WTC11 (cell line): ENCODE data around the gene LTBP3.

ENCODE experiments used
- ATF3 ChIP-seq: sonication (generic); formaldehyde crosslinking; conservative IDR thresholded peaks from 2 replicates; pipeline ENCODE4 v1.8.1; 2022; ENCODE audit warnings: mild to moderate bottlenecking, missing genetic modification reagents
- FOXJ3 ChIP-seq: sonication (generic); formaldehyde crosslinking; IDR thresholded peaks from 2 replicates; pipeline ENCODE4 v1.9.0; 2021; ENCODE audit warnings: missing genetic modification reagents, mild to moderate bottlenecking, borderline replicate concordance
- IRF1 ChIP-seq: sonication (generic); formaldehyde crosslinking; IDR thresholded peaks from 2 replicates; pipeline ENCODE4 v1.8.0; 2023; ENCODE audit warnings: missing genetic modification reagents
- MAX ChIP-seq: sonication (generic); formaldehyde crosslinking; IDR thresholded peaks from 2 replicates; pipeline ENCODE4 v1.8.0; 2022; ENCODE audit warnings: mild to moderate bottlenecking, missing genetic modification reagents
- NR1H2 ChIP-seq: sonication (generic); formaldehyde crosslinking; IDR thresholded peaks from 2 replicates; pipeline ENCODE4 v1.9.0; 2021; ENCODE audit warnings: mild to moderate bottlenecking, moderate library complexity, missing genetic modification reagents
- RELA ChIP-seq: sonication (generic); formaldehyde crosslinking; IDR thresholded peaks from 2 replicates; pipeline ENCODE4 v1.8.1; 2022; ENCODE audit warnings: missing genetic modification reagents, mild to moderate bottlenecking, borderline replicate concordance
- SMAD4 ChIP-seq: sonication (generic); formaldehyde crosslinking; IDR thresholded peaks from 2 replicates; pipeline ENCODE4 v1.8.0; 2022; ENCODE audit warnings: mild to moderate bottlenecking, missing genetic modification reagents
- TCF7 ChIP-seq: sonication (generic); formaldehyde crosslinking; IDR thresholded peaks from 2 replicates; pipeline ENCODE4 v1.8.0; 2022; ENCODE audit warnings: mild to moderate bottlenecking, low read depth, missing genetic modification reagents, moderate library complexity
- TEAD4 ChIP-seq: sonication (generic); formaldehyde crosslinking; IDR thresholded peaks from 2 replicates; pipeline ENCODE4 v1.8.0; 2022; ENCODE audit warnings: mild to moderate bottlenecking, missing genetic modification reagents
- USF1 ChIP-seq: sonication (generic); formaldehyde crosslinking; IDR thresholded peaks from 2 replicates; pipeline ENCODE4 v1.8.0; 2022; ENCODE audit warnings: mild to moderate bottlenecking, missing genetic modification reagents
- ZNF416 ChIP-seq: fragments of 250-450 bp; sonication (Bioruptor Pico); IDR thresholded peaks from 2 replicates; pipeline ENCODE4 v1.9.0; 2021; ENCODE audit warnings: mild to moderate bottlenecking, inconsistent platforms
- ZNF423 ChIP-seq: fragments of 250-450 bp; sonication (Bioruptor Pico); IDR thresholded peaks from 2 replicates; pipeline ENCODE4 v2.1.2; 2022; ENCODE audit warnings: mild to moderate bottlenecking, moderate library complexity
- TF ChIP-seq, protein P1 (sequence below): fragments of 200-600 bp; IDR thresholded peaks from 2 replicates; pipeline ENCODE4 v1.8.0; 2022; ENCODE audit warnings: antibody characterized with exemption

DNA sequence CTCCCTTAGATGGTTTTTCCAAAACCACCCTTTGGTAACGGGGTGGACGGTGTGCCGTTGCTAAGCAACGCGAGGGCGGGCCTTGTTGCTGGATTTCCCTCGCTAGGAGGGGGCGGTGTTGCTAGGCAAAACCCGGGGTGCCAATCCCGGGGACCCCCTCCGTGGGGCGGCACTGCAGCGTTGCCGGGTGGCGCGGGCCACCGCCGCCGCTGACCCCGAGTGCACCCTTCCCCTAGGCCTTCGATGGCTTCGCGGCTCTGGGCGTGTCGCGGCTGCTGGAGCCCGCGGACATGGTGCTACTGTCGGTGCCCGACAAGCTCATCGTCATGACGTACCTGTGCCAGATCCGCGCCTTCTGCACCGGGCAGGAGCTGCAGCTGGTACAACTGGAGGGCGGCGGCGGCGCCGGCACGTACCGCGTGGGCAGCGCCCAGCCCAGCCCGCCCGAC lies 26.6 kb upstream of the LTBP3 start:
- TF ChIP-seq IRF1 (CRISPR knock-in tag) (no peak), NR1H2 (CRISPR knock-in tag) (no peak), USF1 (no peak), SMAD4 (CRISPR knock-in tag) (no peak), ZNF416 (CRISPR knock-in tag) (no peak), TCF7 (CRISPR knock-in tag) (no peak), ZNF423 (CRISPR knock-in tag) (no peak), MAX (CRISPR knock-in tag) (no peak), FOXJ3 (CRISPR knock-in tag) (no peak), TEAD4 (CRISPR knock-in tag) (no peak), ATF3 (CRISPR knock-in tag) (no peak), RELA (no peak)
- TF ChIP-seq, protein P1, sequence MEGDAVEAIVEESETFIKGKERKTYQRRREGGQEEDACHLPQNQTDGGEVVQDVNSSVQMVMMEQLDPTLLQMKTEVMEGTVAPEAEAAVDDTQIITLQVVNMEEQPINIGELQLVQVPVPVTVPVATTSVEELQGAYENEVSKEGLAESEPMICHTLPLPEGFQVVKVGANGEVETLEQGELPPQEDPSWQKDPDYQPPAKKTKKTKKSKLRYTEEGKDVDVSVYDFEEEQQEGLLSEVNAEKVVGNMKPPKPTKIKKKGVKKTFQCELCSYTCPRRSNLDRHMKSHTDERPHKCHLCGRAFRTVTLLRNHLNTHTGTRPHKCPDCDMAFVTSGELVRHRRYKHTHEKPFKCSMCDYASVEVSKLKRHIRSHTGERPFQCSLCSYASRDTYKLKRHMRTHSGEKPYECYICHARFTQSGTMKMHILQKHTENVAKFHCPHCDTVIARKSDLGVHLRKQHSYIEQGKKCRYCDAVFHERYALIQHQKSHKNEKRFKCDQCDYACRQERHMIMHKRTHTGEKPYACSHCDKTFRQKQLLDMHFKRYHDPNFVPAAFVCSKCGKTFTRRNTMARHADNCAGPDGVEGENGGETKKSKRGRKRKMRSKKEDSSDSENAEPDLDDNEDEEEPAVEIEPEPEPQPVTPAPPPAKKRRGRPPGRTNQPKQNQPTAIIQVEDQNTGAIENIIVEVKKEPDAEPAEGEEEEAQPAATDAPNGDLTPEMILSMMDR, result no peak
